KOPT-K1 (cell line): ENCODE results near the gene CAMK2A.

Experiments used
- H3K27ac ChIP-seq: fragments of 200-600 bp; sonication (generic); 2 replicates; pipeline ENCODE4 v1.5.1; 2016; ENCODE audit warnings: antibody characterized with exemption, mild to moderate bottlenecking, low read depth, low read length; ENCODE audit not compliant: poor library complexity, severe bottlenecking
- H3K36me3 ChIP-seq: fragments of 200-600 bp; sonication (generic); 2 replicates; pipeline ENCODE4 v1.5.1; 2017; ENCODE audit warnings: antibody characterized with exemption, mild to moderate bottlenecking, low read length, moderate library complexity; ENCODE audit not compliant: insufficient read depth
- H3K9me3 ChIP-seq: fragments of 200-600 bp; sonication (generic); 2 replicates; pipeline ENCODE4 v1.5.1; 2017; ENCODE audit warnings: antibody characterized with exemption, low read length, mild to moderate bottlenecking; ENCODE audit not compliant: insufficient read depth, poor library complexity, severe bottlenecking

Gene CAMK2A

DNA sequence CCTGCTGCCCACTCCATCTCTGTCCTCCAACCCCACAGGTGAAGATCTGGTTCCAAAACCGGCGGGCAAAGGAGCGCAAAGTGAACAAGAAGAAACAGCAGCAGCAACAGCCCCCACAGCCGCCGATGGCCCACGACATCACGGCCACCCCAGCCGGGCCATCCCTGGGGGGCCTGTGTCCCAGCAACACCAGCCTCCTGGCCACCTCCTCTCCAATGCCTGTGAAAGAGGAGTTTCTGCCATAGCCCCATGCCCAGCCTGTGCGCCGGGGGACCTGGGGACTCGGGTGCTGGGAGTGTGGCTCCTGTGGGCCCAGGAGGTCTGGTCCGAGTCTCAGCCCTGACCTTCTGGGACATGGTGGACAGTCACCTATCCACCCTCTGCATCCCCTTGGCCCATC lies 106.1 kb downstream of the CAMK2A start:
- H3K27ac ChIP-seq, result no peak overlapping the region
- no peaks in the 10 kb centered on the region for H3K36me3 ChIP-seq
- H3K9me3 ChIP-seq, result no peaks in the 10 kb centered on the region

DNA sequence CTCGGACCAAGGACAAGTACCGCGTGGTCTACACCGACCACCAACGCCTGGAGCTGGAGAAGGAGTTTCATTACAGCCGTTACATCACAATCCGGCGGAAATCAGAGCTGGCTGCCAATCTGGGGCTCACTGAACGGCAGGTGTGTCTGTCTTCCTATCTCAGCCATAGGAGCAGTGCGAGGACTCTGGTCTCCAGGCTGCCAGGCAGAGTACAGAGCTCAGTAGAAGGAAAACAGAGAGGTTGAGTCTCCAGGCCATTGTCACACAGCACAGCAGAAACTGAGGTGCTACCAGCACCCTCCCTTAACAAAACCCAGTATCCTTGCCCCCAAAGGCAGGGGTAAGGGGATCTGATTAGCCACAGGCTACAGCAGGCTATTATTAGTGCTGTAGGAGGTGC lies 106.8 kb downstream of the CAMK2A start:
- no peak overlapping the region for H3K27ac ChIP-seq
- no peaks in the 10 kb centered on the region for H3K9me3 ChIP-seq
- no peaks in the 10 kb centered on the region for H3K36me3 ChIP-seq

DNA sequence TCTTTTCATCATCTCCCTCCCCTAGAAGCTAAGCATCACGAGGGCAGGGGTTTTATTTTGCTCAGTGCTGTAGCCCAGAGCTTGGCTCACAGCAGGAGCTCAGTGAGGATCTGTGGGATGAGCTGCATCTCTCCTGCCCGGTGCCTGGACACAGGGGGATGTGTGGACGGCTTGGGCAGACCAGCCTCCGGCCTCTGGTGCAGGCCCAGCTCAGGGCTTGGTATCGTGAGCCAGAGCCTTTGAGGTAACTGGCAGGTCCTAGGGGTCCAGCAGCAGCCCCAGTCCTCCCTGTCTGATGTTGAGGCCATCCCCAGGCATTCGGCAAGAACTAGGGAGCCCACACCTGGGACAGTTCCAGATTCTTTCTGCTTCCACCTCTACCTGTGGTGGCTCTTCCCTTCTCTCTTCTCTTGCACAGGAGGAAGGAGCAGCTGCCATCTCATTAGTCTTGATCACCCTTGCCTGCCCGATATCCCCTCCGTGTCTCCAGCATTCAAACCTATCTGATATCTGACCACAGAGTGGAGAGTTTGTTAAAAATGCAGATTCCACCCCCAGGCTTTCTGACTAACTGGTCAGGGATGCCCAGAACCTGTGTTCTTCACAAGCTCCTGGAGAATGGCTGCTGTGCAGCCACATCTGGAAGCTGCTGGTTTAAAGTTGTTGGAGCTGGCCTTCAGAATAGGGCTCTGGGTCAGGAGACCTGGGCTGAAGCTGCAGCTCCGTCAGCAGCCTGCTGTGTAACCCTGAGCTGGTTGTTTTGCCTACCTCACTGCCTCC lies 107.6 kb downstream of the CAMK2A start:
- H3K36me3 ChIP-seq, result no peaks in the 10 kb centered on the region

DNA sequence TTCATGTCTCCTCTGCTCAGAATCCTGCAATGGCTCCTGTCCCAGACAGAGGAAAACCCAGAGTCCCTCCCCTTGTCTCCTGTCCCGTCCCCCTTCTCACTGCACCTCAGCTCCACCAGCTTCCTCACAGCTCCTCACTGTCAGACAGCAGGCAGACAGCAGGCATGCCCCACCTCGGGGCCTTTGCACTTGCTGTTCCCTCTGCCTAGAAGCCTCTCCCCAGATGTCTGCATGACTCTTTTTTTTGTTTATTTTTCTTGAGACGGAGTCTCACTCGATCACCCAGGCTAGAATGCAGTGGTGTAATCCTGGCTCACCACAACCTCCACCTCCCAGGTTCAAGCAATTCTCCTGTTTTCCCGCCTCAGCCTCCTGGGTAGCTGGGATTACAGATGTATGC lies 108.5 kb downstream of the CAMK2A start:
- Histone ChIP-seq H3K9me3 (no peaks in the 10 kb centered on the region), H3K36me3 (no peaks in the 10 kb centered on the region), H3K27ac (no peak overlapping the region)

More for the DNA sequence above, 107.6 kb downstream of the CAMK2A start:
- Histone ChIP-seq H3K27ac (no peak overlapping the region), H3K9me3 (no peaks in the 10 kb centered on the region)

DNA sequence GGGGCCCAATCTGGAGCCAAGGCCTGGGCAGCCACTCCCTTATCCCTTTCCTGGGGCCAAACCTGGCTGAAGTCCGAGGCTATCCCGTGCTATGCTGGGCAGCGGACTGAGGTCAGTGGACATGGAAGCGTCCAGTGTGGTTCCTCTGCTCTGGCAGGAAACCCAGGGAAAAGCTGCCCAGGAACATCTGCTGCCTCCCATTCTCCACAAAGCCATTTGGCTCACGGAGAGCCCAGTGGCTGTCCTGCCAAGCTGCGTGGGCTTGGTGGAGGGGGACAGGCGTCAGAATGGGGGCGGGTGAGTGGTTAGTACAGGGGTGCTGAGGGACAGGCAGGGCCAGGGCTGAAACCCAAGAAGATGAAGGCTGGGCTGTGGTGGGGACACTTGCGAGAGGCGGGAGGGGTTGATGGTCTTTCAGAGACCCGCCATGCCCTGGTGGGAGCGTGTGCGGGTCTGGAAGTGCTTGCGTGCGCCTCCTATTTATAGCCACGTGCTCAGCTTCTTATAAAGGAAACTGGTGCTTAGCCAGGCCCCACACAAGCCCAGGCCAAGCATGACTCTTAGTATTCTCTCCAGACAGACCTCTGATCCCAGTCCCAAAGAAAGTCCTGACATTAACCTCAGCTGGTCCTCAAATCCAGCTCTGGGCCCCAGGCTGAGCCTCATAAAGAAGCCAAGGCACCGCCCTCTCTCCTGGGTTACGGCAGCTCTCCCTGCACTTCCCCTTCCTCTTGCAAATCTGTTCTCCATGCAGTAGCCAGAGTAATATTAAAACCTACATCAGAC lies 109.1 kb downstream of the CAMK2A start:
- no peak overlapping the region for H3K27ac ChIP-seq
- H3K9me3 ChIP-seq, result no peaks in the 10 kb centered on the region
- no peaks in the 10 kb centered on the region for H3K36me3 ChIP-seq

DNA sequence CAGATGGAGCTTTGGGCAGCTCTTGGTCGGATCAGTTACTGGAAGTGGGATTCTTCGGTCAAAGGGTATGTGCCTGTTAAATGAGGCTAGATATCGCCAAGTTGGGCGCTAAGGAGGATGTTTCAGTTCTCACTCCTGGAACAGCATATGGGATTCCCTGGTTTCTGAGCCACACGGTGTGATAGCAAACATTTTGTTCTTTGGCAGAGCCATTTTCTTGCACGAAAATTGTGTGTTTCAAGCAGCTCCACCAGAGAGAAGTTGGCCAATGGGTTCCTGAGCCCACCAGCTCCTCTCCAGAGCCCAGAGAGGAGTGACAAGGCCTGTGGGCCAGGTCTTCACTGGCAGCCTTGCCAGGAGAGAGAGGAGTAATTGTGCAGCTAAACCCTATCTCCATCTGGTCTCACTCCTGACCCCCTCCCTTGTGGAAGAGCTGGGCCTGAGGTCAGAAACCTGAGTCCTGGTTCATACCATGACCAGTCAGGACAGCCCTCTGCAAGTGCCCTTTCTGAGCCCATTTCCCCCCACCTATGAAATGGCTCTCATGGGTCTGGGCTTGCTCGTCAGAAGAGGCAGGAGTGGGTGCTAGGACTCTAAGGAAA lies 110.5 kb downstream of the CAMK2A start:
- no peaks in the 10 kb centered on the region for H3K9me3 ChIP-seq
- no peaks in the 10 kb centered on the region for H3K36me3 ChIP-seq
- H3K27ac ChIP-seq, result no peak overlapping the region

DNA sequence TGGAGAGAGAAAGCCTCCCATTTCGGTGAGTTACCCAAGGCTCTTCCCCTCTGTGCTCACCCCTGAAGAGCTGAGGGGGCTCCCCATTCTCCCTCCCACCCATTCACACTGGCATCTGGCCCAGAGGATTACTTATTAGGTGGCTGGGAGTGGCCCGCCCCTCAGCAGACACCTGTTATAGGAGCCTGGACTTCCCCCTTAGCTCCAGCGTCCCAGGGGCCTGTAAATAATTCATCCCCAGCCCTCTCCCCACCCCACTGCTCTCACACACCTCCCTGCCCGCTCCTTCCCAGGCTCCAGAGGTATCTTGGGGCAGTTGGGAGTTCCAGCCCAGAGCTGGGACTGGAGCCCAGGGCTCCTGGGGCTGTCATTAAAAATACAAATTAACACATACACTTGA lies 111.3 kb downstream of the CAMK2A start:
- H3K36me3 ChIP-seq, result no peaks in the 10 kb centered on the region
- no peaks in the 10 kb centered on the region for H3K9me3 ChIP-seq
- no peak overlapping the region for H3K27ac ChIP-seq

DNA sequence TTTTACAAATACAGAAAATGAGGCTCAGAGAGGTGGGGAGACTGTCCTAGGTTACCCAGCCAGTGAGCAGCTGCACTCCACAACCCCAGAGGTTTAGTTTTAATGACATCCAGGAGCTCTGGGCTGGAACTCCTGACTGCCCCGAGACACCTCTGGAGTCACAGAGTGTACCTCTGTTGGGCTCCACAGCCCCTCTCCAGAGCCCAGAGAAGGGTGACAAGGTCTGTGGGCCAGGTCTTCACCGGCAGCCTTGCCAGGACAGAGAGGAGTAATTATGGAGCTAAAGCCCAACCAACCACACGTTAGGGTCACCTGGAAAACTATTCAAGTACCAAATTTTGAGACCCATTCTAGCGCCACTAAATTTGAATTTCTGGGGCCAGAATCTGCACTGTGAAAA lies 111.9 kb downstream of the CAMK2A start:
- Histone ChIP-seq H3K27ac (no peak overlapping the region), H3K9me3 (no peaks in the 10 kb centered on the region), H3K36me3 (no peaks in the 10 kb centered on the region)

DNA sequence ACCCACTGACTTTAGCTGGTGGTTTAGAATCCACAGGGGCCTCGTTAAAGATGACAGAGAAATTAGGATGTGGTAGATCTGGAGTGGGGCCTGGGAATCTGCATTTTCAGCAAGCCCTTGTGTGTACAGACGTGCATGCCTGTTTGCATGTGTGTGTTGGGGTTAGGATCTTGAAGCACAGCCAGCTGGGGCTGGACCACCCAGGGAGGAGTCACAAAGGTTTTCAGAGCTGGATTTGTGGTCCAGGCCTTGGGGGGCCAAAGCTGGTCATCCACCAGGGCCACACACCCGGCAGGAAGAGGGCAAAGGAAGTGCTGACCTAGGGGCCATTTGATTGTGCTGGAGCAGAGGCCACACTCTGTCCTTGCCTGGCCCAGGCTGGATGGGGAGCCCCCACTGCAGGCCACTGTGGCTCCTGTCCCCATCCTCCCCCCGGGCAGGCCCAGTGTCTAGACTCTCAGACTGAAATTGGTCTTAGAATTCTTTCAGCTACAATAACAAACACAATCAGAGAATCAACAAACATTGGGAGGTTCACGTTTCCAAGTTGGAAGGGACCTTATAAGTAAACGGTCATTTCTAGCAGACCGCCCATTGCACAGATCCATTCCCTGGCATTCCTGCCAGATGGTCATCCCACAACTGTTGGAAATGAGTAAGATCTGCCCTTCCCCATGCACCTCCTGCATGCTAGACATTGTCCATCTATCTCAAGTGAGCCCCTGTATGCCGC lies 112.7 kb downstream of the CAMK2A start:
- Histone ChIP-seq H3K27ac (no peak overlapping the region), H3K36me3 (no peaks in the 10 kb centered on the region), H3K9me3 (no peaks in the 10 kb centered on the region)

DNA sequence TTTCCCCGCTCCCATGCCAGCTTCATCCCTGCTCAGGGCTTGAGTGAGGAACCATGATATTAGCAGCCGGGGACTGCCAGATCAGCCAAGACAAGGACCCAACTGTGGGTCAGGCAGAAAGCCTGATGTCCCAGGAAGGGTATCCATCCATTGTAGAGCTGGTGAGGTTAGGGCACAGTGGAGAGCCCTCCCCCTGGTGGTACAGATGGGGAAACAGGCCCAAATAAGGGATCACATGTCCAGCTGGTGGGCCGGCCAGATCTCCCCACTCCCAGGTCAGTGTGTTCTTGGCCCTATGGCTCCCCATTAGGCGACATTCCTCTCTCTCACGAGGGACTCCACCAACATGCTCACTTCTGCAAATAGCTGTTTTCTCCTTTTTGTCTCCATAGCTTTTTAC lies 114.0 kb downstream of the CAMK2A start:
- no peaks in the 10 kb centered on the region for H3K9me3 ChIP-seq

DNA sequence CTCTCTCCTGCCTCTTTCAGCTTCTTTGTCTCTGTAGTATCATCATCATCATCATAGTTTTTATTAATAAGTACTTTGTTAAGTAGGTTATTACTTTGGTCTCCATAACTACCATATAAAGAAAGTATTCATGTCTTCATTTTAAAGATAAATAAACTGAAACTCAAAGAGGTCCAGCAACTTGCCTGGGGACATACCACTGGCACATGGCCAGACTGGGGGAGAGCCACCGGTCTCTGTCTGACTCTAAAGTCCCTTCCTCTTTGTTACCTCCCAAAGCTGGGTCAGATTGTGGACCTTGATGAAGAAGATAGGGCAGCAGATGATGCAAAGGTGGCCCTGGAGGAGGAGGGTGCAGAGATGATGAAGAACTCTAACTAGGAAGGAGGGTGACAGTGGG lies 114.5 kb downstream of the CAMK2A start:
- H3K27ac ChIP-seq, result no peak overlapping the region
- no peaks in the 10 kb centered on the region for H3K36me3 ChIP-seq
- no peaks in the 10 kb centered on the region for H3K9me3 ChIP-seq

More for the DNA sequence above, 114.0 kb downstream of the CAMK2A start:
- Histone ChIP-seq H3K27ac (no peak overlapping the region), H3K36me3 (no peaks in the 10 kb centered on the region)

DNA sequence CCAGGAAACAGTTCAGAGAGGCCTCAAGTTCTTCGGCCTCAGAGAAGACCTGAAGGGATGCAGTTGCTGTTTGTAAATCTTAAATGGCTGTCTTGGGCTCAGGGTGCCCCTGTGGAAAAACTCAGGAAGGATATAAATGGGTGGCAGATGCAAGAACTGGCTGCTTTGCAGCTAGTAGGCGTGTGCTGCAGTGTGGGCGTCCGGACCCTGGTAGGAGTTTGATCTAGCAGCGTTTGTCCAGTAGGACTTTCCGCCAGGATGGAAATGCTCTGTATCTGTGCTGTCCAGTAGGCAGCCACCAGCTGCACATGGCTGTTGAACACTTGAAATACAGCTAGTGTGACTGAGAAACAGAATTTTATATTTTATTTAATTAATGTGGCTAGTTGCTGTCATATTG lies 115.3 kb downstream of the CAMK2A start:
- no peak overlapping the region for H3K27ac ChIP-seq

DNA sequence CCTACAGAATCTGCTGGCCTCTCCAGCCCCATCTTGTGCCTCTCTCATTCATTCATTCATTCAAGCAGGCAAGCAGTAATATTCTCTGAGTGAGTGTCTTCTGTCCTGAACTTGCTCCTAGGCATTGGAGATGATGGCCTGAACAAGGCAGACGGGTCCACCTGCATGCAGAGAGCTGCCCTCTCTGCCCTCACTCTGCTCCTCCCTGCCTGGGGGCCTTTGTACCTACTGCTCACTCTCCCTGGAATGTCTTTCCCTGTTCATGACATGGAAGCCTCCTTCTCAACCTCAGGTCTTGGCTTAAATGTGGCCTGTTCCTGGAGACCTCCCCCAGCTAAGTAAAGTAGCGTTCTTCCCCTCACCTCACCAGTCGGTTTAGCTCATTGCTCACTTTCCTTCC lies 116.4 kb downstream of the CAMK2A start:
- no peak overlapping the region for H3K27ac ChIP-seq
- H3K9me3 ChIP-seq, result no peaks in the 10 kb centered on the region
- no peaks in the 10 kb centered on the region for H3K36me3 ChIP-seq

More for the DNA sequence above, 115.3 kb downstream of the CAMK2A start:
- Histone ChIP-seq H3K9me3 (no peaks in the 10 kb centered on the region), H3K36me3 (no peaks in the 10 kb centered on the region)

DNA sequence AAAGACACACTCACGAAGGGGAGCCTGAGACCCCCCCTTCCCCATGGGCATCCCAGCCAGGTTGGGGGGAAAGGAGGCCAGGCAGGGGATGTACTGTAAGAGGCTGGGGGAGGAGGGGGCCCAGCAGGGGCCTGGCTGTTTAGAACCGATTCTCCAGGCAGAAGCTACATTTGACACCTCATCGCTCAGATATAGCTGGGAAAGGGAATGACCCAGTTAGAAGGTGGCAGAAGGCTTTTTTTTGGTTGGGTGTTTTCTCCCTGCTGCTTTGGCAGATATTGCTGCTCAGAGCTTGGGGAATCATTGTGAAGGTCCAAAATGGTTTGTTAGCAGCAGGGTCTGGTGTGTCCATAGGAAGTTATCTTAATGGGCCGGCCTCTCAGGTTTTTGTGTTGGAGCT lies 117.0 kb downstream of the CAMK2A start:
- Histone ChIP-seq H3K27ac (no peak overlapping the region), H3K9me3 (no peaks in the 10 kb centered on the region), H3K36me3 (no peaks in the 10 kb centered on the region)

DNA sequence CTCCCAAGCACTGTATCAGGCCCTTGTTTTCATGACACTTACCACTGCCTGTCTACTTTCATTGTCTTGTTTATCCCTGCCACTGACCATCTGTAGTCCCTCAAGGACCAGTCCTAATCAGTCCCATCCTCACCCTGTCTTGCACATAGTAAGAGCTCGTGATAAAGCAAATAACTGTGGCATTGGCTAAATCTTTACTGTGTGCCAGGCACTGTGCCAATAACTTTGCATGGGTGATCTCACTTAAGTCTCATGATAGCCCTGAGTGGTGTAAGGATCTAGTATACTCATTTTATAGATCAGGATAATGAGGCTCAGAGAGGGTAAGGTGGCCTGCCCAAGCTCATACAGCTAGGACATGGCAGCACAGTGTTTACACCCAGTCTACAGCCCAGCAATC lies 117.4 kb downstream of the CAMK2A start:
- no peaks in the 10 kb centered on the region for H3K9me3 ChIP-seq
- H3K36me3 ChIP-seq, result no peaks in the 10 kb centered on the region
- H3K27ac ChIP-seq, result no peak overlapping the region
